ENCODE results near the gene RSPO3.

DNA sequence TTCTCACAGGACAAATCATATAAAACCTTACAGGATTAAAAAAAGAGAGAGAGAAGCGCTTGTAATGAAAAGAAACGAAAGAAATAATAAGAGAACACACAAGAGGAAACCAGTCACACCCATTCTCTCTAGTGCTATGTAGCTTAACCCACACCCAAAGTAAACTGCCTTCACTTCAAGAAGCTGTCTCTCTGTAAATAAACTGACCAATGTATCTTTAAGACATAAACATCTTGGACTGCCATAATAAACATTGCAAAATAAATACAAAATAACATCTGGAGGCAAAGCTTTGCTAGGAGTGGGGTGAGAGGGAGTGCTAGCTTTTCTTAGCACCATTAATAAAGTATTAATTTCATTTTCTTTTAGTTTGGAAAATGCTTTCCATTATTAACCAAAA is 86.6 kb downstream of the RSPO3 start:
- TF ChIP-seq EZH2 (IDR thresholded peaks at IDR 0.05; ENCODE audit: insufficient read depth, poor library complexity, severe bottlenecking) (no peak), EZH2phosphoT487 (IDR thresholded peaks at IDR 0.05; ENCODE audit: insufficient read depth, low read depth) (no peak)

All from GM23248 (cell line).